Testis (tissue), 3 donors: ENCODE results near the gene MRPL32. TPM values are rescaled to one million over a fixed set of nuclear protein-coding genes. Genes with fewer than 3 reads are reported as not detected.

Experiments
- DNase-seq: peaks from one replicate; pipeline ENCODE4 v3.0.0-alpha.2; 2019
- H3K27ac ChIP-seq, 2 donors: fragments of 200-600 bp; sonication (generic); one replicate each; pipeline ENCODE4 v1.5.1; 2019
- H3K27me3 ChIP-seq: fragments of 200-600 bp; sonication (generic); one replicate; pipeline ENCODE4 v1.5.1; 2019
- H3K36me3 ChIP-seq: fragments of 200-600 bp; sonication (generic); one replicate; pipeline ENCODE4 v1.5.1; 2017; ENCODE audit warnings: low read depth; ENCODE audit errors: missing control alignments
- H3K4me1 ChIP-seq: fragments of 200-600 bp; sonication (generic); one replicate; pipeline ENCODE4 v1.5.1; 2019
- H3K4me3 ChIP-seq, 2 donors: fragments of 200-600 bp; sonication (generic); one replicate each; pipeline ENCODE4 v1.5.1; 2017 to 2019
- H3K9me3 ChIP-seq: fragments of 200-600 bp; sonication (generic); one replicate; pipeline ENCODE4 v1.5.1; 2017
- POLR2A ChIP-seq: fragments of 450-650 bp; IDR thresholded peaks from one replicate; pipeline ENCODE4 v1.6.1; 2017; ENCODE audit warnings: antibody characterized with exemption, mild to moderate bottlenecking, moderate library complexity
- WGBS, 2 donors: methylation state at CpG; one replicate each; pipeline ENCODE4 v1.1.5; 2018; 5-methylcytosine and 5-hydroxymethylcytosine counted together
- intact Hi-C: fragments of 100-400 bp; cut with DNase I; formaldehyde crosslinking; loops from one replicate; pipeline ENCODE4 v1.15.1; 2023; ENCODE audit warnings: low total_unique reads
- polyA plus RNA-seq: library from polyadenylated mRNA; stranded (reverse); fragments of 350-450 nt; fragmentation: Illumina TruSeq; extraction: RNeasy Lipid Tissue Mini Kit (QIAGEN cat#74804); gene quantifications from one replicate; pipeline ENCODE4 v1.2.3, GENCODE V29; 2014; ENCODE audit warnings: low read depth, low replicate concordance; ENCODE audit not compliant: insufficient read depth
- total RNA-seq, 2 donors: library from RNA; depleted of rRNA; stranded (reverse); fragments of >200 nt; gene quantifications; one replicate each; pipeline ENCODE4 v1.2.3, GENCODE V29; 2016
- TF ChIP-seq, protein P1 (sequence below), 3 experiments: fragments of 450-650 bp in 2 of 3; fragments of 200-600 bp in 1 of 3; sonication (generic) in 1 of 3; IDR thresholded peaks; one replicate each; pipeline ENCODE4 v1.5.1; 2016 to 2019; ENCODE audit warnings: antibody characterized with exemption in 3 of 3, mild to moderate bottlenecking in 2 of 3, moderate library complexity in 1 of 3

Gene MRPL32
- total and polyA plus RNA-seq, 3 donors from 2014 or later, result 46.9 to 56.8 (median 50.1) TPM

DNA sequence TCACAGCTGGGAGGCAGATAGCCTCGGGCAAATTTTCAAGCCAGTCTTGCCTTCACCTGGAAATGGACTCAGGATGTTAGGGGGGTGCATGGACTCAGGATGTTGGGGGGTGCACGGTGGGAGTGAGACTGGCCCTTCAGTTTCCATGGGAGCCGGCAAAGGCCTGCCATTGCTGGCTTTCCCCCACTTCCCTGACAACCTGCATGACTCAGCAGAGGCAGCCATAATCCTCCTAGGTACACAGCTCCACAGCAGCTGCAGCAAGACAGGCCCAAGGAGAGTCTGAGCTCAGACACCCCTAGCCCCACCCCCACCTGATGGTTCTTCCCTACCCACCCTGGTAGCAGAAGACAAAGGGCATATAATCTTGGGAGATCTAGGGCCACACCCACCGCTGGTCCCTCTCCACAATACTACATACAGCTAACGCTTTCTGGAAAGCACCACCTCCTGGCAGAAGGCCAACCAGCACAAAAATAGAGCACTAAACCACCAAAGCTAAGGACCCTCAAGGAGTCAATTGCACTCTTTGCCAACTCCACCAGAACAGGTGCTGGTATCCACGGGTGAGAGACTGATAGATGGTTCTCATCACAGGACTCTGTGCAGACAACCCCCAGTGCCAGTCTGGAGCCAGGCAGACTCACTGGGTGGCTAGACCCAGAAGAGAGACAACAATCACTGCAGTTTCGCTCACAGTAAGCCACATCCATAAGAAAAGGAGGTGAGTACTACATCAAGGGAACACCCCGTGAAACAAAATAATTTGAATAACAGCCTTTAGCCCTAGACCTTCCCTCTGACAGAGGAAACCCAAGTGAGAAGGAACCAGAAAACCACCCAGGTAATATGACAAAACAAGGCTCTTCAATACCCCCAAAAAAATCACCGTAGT is 38.6 kb upstream of the MRPL32 start:
- Histone ChIP-seq H3K4me1 (peaks cover 6% of the 10 kb centered on the region), H3K36me3 (no peaks in the 10 kb centered on the region), H3K27me3 (no peaks in the 10 kb centered on the region), H3K4me3 (no peak overlapping the region), H3K27ac (peak overlapping the region in 1 of 2 donors; percentile 5), H3K9me3 (no peaks in the 10 kb centered on the region)
- WGBS, 2 donors, result 78 to 89% methylated on average over 7 to 9 of the region's 9 CpGs
- intact Hi-C loops, result no loop called here
- no peak for DNase-seq
- TF ChIP-seq POLR2A, result no peak
- TF ChIP-seq, protein P1, sequence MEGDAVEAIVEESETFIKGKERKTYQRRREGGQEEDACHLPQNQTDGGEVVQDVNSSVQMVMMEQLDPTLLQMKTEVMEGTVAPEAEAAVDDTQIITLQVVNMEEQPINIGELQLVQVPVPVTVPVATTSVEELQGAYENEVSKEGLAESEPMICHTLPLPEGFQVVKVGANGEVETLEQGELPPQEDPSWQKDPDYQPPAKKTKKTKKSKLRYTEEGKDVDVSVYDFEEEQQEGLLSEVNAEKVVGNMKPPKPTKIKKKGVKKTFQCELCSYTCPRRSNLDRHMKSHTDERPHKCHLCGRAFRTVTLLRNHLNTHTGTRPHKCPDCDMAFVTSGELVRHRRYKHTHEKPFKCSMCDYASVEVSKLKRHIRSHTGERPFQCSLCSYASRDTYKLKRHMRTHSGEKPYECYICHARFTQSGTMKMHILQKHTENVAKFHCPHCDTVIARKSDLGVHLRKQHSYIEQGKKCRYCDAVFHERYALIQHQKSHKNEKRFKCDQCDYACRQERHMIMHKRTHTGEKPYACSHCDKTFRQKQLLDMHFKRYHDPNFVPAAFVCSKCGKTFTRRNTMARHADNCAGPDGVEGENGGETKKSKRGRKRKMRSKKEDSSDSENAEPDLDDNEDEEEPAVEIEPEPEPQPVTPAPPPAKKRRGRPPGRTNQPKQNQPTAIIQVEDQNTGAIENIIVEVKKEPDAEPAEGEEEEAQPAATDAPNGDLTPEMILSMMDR (IDR thresholded peaks at IDR 0.05), result no peak

DNA sequence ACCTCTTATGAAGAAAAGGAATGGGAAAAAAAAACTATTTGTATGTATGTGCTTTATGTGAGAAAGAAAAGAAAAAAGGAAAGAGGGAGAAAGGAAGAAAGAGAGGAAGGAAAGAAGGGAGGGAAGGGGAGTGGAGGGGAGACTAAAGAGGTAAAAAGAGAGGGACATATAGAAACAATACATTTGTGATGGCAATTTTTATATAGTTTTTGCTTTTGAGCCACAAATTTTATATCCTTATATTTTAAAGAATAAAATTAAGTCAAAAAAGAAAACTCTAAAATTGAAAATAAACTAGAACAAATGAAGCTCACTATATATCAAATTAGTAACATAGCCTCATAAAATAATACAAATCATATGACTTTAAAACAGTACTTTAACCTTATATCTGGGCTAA is 31.3 kb upstream of the MRPL32 start:
- no peak for TF ChIP-seq POLR2A
- no peak overlapping the region for H3K27ac ChIP-seq
- no peaks in the 10 kb centered on the region for H3K36me3 ChIP-seq
- no peaks in the 10 kb centered on the region for H3K27me3 ChIP-seq
- no peak for DNase-seq
- H3K4me1 ChIP-seq, result no peaks in the 10 kb centered on the region
- no peak overlapping the region for H3K4me3 ChIP-seq
- intact Hi-C loops, result no loop called here
- no peaks in the 10 kb centered on the region for H3K9me3 ChIP-seq

DNA sequence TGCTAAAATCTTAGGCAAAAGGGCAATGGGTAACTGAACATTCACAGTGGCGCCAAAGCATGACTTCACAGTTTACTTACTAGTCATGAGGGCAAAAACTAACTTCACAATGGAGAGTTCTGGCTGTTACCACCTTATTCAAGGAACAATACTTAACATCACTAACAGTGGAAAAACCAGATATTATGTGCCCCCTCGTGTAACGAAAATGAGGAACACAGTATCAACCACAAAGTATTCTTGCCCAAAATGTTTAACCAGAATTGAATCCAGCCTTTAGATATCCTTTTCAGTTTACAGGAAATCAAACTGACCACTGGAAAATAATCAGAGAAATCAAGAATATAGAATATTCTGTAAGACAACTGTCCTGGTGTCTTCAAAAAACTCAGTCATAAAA is 29.8 kb upstream of the MRPL32 start:
- intact Hi-C loops, result no loop called here
- Histone ChIP-seq H3K4me3 (no peak overlapping the region), H3K36me3 (no peaks in the 10 kb centered on the region), H3K4me1 (no peaks in the 10 kb centered on the region), H3K9me3 (no peaks in the 10 kb centered on the region), H3K27me3 (no peaks in the 10 kb centered on the region), H3K27ac (no peak overlapping the region)
- TF ChIP-seq, protein P1 (IDR thresholded peaks at IDR 0.05), result no peak
- TF ChIP-seq POLR2A, result no peak
- no peak for DNase-seq
- 58 to 59% methylated on average over 3 of the region's 3 CpGs for WGBS, 2 donors

DNA sequence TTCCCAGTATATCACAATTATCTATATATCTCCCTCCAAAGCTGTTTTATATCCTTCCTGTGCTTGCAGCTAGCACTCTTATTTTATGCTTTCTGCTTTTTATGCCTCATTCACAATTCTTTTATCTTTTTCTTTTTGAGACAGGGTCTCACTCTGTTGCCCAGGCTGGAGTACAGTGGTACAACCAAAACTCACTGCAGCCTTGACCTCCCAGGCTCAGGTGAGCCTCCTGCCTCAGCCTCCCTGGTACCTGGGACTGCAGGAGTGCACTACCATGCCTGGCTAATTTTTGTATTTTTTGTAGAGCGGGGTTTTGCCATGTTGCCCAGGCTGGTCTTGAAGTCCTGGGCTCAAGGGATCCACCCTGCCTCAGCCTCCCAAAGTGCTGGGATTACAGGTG is 26.0 kb upstream of the MRPL32 start:
- no peak for DNase-seq
- no peak overlapping the region for H3K4me3 ChIP-seq
- H3K27me3 ChIP-seq, result no peaks in the 10 kb centered on the region
- H3K9me3 ChIP-seq, result no peaks in the 10 kb centered on the region
- H3K4me1 ChIP-seq, result peaks cover 10% of the 10 kb centered on the region
- no peaks in the 10 kb centered on the region for H3K36me3 ChIP-seq
- no peak overlapping the region for H3K27ac ChIP-seq
- WGBS, 2 donors, result 82 to 100% methylated on average over 1 of the region's 1 CpG
- no peak for TF ChIP-seq POLR2A
- TF ChIP-seq, protein P1 (IDR thresholded peaks at IDR 0.05), result no peak
- intact Hi-C loops, result no loop called here

DNA sequence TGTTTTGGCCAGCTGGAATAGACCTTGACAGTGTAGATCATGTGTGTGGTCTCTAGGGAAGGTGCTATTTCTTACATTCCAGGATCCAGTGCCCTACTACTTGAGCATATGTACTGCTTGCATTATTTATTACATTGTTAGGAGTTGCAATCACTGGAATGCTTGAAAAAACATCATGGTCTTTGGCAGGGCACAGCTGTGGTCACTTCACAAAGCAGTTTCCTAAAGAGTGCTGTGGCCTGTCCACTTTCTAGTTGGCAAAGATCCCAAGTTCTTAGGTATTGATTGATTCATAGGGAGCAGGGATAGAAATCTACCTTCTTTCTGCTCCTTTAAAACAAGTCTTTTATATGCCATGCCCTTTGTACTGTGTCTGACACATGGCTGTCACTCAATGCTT is 24.9 kb upstream of the MRPL32 start:
- no peak overlapping the region for H3K27ac ChIP-seq
- intact Hi-C loops, result no loop called here
- peaks cover 13% of the 10 kb centered on the region for H3K4me1 ChIP-seq
- no peaks in the 10 kb centered on the region for H3K36me3 ChIP-seq
- DNase-seq, result no peak
- no peak overlapping the region for H3K4me3 ChIP-seq
- H3K27me3 ChIP-seq, result no peaks in the 10 kb centered on the region
- TF ChIP-seq, protein P1 (IDR thresholded peaks at IDR 0.05), result no peak
- TF ChIP-seq POLR2A, result no peak
- H3K9me3 ChIP-seq, result no peaks in the 10 kb centered on the region
